ENCODE results near the gene RFTN1.

The RFTN1 gene

GRCh38 chr3:16406166-16406565 is 107.3 kb downstream of the RFTN1 start:
- TF ChIP-seq ZNF274 (IDR thresholded peaks at IDR 0.05; ENCODE audit: low read depth, low read length), result no peak
- no peak overlapping the region for H3K4me3 ChIP-seq (ENCODE audit: low read length)

GRCh38 chr3:16404349-16404895 is 109.1 kb downstream of the RFTN1 start:
- H3K4me3 ChIP-seq (ENCODE audit: low read length), result no peak overlapping the region
- no peak for TF ChIP-seq ZNF274 (IDR thresholded peaks at IDR 0.05; ENCODE audit: low read depth, low read length)

- H3K4me3 ChIP-seq (ENCODE audit: low read length), result no peak overlapping the region
- TF ChIP-seq ZNF274 (IDR thresholded peaks at IDR 0.05; ENCODE audit: low read depth, low read length), result no peak
Measured at GRCh38 chr3:16402451-16402850, 111.0 kb downstream of the RFTN1 start.

- no peak overlapping the region for H3K4me3 ChIP-seq (ENCODE audit: low read length)
- TF ChIP-seq ZNF274 (IDR thresholded peaks at IDR 0.05; ENCODE audit: low read depth, low read length), result no peak
Measured at GRCh38 chr3:16401273-16401672, 112.2 kb downstream of the RFTN1 start.

- TF ChIP-seq ZNF274 (IDR thresholded peaks at IDR 0.05; ENCODE audit: low read depth, low read length), result no peak
- H3K4me3 ChIP-seq (ENCODE audit: low read length), result no peak overlapping the region
Measured at GRCh38 chr3:16400106-16400931, 113.2 kb downstream of the RFTN1 start.

GRCh38 chr3:16399473-16399872 is 114.0 kb downstream of the RFTN1 start:
- TF ChIP-seq ZNF274 (IDR thresholded peaks at IDR 0.05; ENCODE audit: low read depth, low read length), result no peak
- H3K4me3 ChIP-seq (ENCODE audit: low read length), result no peak overlapping the region

GRCh38 chr3:16398648-16399047 is 114.9 kb downstream of the RFTN1 start:
- no peak for TF ChIP-seq ZNF274 (IDR thresholded peaks at IDR 0.05; ENCODE audit: low read depth, low read length)
- no peak overlapping the region for H3K4me3 ChIP-seq (ENCODE audit: low read length)

GRCh38 chr3:16396202-16396601 is 117.3 kb downstream of the RFTN1 start:
- no peak for TF ChIP-seq ZNF274 (IDR thresholded peaks at IDR 0.05; ENCODE audit: low read depth, low read length)
- H3K4me3 ChIP-seq (ENCODE audit: low read length), result no peak overlapping the region

- H3K4me3 ChIP-seq (ENCODE audit: low read length), result no peak overlapping the region
- no peak for TF ChIP-seq ZNF274 (IDR thresholded peaks at IDR 0.05; ENCODE audit: low read depth, low read length)
Measured at GRCh38 chr3:16395212-16395611, 118.3 kb downstream of the RFTN1 start.

- no peak overlapping the region for H3K4me3 ChIP-seq (ENCODE audit: low read length)
- no peak for TF ChIP-seq ZNF274 (IDR thresholded peaks at IDR 0.05; ENCODE audit: low read depth, low read length)
Measured at GRCh38 chr3:16394639-16395038, 118.9 kb downstream of the RFTN1 start.

- no peak for TF ChIP-seq ZNF274 (IDR thresholded peaks at IDR 0.05; ENCODE audit: low read depth, low read length)
- no peak overlapping the region for H3K4me3 ChIP-seq (ENCODE audit: low read length)
Measured at GRCh38 chr3:16392717-16393116, 120.8 kb downstream of the RFTN1 start.

- H3K4me3 ChIP-seq (ENCODE audit: low read length), result no peak overlapping the region
- TF ChIP-seq ZNF274 (IDR thresholded peaks at IDR 0.05; ENCODE audit: low read depth, low read length), result no peak
Measured at GRCh38 chr3:16392065-16392464, 121.4 kb downstream of the RFTN1 start.

- H3K4me3 ChIP-seq (ENCODE audit: low read length), result no peak overlapping the region
- no peak for TF ChIP-seq ZNF274 (IDR thresholded peaks at IDR 0.05; ENCODE audit: low read depth, low read length)
Measured at GRCh38 chr3:16390581-16390980, 122.9 kb downstream of the RFTN1 start.

- TF ChIP-seq ZNF274 (IDR thresholded peaks at IDR 0.05; ENCODE audit: low read depth, low read length), result no peak
- no peak overlapping the region for H3K4me3 ChIP-seq (ENCODE audit: low read length)
Measured at GRCh38 chr3:16388850-16389441, 124.6 kb downstream of the RFTN1 start.

- TF ChIP-seq ZNF274 (IDR thresholded peaks at IDR 0.05; ENCODE audit: low read depth, low read length), result no peak
- H3K4me3 ChIP-seq (ENCODE audit: low read length), result no peak overlapping the region
Measured at GRCh38 chr3:16386561-16386960, 126.9 kb downstream of the RFTN1 start.

Data from GM08714 (cell line).